Measurements from ENCODE around the gene CCNQ.

CCNQ gene

DNA sequence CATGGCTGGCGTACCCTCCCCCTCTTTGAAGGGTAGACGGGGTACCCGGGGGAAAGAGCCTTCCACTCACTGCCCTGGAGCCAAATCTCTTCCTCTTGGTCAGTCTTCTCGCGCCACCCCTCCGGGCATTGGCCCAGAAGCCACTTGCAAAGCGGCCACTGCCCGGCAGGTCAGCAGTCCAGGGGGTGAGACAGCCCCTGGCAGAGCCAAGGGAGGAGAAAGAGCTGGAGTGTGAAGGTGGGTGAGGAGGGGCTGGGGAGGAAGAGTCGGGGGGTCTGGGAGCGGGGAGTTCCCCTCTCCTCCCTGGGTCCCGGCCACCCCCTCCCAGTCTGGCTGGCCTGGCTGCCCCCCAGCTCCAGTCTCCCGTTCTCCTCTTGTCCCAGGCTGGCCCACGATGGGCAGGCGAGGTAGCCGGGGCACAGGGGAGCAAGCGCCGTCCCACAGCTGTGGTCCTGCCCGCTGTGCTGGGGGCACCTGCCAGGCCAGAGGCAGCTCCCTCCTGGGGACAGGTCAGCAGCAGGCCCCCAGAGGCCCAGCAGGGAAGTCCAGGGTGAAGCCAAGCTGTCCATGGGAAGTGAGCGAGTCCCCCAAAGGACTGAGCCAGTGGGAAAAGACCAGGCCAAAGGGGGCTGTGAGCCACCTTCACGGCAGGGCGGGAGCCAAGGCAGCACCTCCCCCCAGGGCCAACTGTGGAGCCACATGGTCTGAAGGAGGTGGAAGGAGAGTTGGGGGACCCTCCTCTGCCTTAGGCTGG, 26.5 kb upstream of the CCNQ start:
- H3K4me3 ChIP-seq (ENCODE audit: low read depth, low read length), result no peak overlapping the region
- TF ChIP-seq, protein P1, sequence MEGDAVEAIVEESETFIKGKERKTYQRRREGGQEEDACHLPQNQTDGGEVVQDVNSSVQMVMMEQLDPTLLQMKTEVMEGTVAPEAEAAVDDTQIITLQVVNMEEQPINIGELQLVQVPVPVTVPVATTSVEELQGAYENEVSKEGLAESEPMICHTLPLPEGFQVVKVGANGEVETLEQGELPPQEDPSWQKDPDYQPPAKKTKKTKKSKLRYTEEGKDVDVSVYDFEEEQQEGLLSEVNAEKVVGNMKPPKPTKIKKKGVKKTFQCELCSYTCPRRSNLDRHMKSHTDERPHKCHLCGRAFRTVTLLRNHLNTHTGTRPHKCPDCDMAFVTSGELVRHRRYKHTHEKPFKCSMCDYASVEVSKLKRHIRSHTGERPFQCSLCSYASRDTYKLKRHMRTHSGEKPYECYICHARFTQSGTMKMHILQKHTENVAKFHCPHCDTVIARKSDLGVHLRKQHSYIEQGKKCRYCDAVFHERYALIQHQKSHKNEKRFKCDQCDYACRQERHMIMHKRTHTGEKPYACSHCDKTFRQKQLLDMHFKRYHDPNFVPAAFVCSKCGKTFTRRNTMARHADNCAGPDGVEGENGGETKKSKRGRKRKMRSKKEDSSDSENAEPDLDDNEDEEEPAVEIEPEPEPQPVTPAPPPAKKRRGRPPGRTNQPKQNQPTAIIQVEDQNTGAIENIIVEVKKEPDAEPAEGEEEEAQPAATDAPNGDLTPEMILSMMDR (IDR thresholded peaks at IDR 0.05; ENCODE audit: low read depth, low read length), result no peak

DNA sequence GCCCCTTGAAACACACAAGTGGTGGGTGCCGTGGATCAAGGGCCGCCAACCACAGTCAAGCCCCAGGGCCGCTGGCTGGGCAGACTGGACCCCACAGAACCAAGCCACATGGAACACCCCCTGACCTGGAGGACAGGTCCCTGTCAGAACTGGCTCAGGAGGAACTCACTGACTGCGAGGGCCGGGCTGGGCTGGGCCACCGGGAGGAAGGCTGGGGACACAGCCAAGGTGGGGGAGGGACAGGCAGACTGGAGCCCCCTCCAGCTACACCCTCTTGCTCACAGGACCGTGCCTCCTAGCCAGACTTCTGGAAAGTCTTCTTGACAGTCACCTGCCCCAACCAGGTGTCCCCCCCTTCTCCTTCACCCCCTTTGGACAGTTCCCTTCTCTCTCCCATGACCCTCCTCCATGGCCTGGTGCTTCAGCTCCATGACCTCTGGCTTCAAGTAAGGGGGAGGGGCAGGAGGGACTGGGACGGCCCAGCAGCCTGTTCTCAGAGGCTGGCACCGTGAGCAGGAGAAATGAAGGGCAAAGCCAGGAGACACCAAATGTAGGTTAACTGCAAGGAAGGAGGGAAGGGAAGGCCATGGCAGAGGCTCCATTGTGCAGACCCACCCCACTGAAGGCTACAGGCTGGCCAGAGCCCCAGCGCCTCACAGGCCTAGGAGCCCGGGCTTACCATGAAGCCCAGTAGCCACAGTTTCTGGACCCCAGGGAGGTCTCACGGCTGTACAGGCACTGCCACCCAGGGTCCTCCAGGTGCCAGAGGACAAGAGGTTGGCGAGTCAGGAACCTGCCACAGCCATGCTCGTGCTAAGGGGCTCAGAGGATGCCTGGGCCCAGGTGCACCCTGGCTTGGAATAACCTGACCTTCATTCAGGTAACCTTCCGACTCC, 25.5 kb upstream of the CCNQ start:
- H3K4me3 ChIP-seq (ENCODE audit: low read depth, low read length), result no peak overlapping the region
- TF ChIP-seq, protein P1 (IDR thresholded peaks at IDR 0.05; ENCODE audit: low read depth, low read length), result no peak

DNA sequence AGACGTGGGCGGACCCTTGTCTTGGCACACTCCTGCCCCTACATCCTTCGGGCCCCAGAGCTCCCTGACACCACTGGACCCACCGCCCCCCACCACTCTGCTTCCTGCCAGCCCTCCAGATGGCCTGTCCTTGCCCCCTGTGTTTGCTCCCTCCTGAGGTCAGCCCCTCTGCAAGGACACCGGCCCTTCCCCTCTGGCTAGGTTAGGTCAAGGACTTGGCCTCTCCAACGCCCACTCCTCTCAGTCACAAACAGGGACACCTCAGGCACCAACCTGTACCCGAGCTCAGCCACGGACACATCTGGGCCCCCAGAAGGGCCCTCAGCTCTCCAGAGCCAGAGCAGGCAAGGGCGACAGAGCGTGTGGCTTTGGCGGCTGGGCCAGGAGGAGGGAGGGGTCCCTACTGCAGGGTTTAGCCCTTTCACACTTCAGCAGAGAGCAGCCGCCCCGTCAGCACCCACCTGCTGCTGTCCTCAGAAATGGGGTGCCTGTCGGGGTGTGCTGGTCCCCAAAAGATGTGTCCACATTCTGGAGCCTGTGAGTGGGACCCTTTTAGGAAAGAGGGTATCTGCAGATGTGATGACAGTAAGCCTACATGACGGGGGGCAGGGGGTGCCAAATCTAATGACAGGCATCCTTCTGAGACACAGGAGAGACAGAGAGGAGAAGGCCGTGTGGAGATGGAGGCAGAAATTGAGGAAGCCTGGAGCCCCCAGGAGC, 24.5 kb upstream of the CCNQ start:
- TF ChIP-seq, protein P1 (IDR thresholded peaks at IDR 0.05; ENCODE audit: low read depth, low read length), result no peak
- H3K4me3 ChIP-seq (ENCODE audit: low read depth, low read length), result no peak overlapping the region

DNA sequence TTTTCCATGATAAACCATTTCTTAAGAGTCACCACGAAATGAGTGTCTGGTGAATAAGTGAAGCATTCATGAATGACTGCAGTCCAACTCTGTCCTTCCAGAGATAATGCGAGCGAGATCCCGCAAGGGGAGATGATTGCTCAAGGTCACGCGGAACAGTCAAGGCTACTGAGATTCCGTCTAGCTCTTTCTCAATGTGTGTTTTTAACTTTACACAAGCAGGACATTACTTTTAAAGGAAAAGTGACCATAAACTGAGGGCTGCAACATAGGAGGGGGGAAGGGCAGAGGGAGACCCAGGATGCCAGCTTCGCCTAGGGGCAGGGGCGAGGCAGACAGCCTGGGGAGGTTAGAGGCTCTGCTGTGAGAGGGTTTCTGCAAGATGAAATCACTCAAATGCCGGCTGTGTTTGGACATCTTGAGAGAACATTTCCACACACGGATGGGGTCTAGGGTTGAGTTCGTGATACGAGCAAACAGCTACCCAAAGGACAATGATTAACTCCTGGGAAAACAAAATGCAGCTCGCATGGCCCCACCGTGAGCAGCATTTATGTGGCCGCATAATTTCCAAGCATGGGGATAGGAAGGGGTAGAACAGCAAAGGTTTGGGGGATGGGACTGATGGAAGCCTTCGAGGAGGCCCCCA, 23.8 kb upstream of the CCNQ start:
- H3K4me3 ChIP-seq (ENCODE audit: low read depth, low read length), result no peak overlapping the region
- TF ChIP-seq, protein P1 (IDR thresholded peaks at IDR 0.05; ENCODE audit: low read depth, low read length), result no peak

DNA sequence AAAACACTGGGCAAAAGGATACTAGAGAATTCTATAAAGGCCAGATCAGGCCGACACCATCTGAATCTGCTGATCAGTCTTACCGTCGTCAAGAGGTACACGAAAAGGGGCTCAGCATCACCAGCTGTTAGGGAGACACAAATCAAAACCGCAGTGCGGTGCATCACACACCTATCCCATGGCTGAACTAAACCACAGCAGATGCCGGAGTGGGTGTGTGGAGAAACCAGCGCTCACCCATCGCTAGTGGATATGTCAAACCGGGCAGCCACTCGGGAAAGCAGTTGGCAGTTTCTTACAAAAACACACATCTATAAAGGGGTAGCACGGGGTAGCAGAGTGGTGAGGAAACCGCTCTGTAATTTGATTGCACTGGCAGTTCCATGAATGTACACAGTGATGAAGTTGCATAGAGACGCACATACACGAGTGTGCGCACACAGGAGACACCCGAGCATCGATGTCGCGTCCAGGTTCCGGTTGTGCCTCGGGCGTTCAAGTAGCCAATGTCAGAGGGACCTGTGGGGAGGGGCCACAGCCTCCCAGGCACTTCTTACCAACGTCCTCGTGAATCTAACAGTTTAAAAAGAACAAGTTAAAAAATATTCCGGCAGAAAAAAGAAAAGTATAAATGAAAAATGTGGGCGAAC, 23.1 kb upstream of the CCNQ start:
- TF ChIP-seq, protein P1 (IDR thresholded peaks at IDR 0.05; ENCODE audit: low read depth, low read length), result no peak

DNA sequence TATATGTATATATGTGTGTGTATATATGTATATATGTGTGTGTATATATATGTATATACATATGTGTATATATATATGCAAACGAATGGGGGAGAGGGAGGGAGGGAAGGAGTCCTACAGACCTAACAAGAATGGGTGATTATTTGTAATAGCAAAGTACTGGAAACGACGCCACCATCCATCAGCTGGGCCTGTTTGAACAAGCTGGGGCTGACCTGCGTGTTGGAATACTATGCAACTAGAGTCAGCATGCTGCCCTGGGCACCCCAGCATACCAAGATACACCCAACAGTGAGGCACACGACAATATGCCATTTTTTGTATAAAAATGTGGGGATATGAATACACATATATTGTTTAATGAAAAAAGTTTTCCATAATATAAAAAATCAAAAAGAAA, 21.6 kb upstream of the CCNQ start:
- TF ChIP-seq, protein P1 (IDR thresholded peaks at IDR 0.05; ENCODE audit: low read depth, low read length), result no peak

More for the DNA sequence above, 23.1 kb upstream of the CCNQ start:
- H3K4me3 ChIP-seq (ENCODE audit: low read depth, low read length), result no peak overlapping the region

More for the DNA sequence above, 21.6 kb upstream of the CCNQ start:
- H3K4me3 ChIP-seq (ENCODE audit: low read depth, low read length), result no peak overlapping the region
